Common myeloid progenitor, CD34-positive (primary cell): ENCODE measurements around the gene SOX12. TPM values are rescaled to one million over a fixed set of nuclear protein-coding genes. Genes with fewer than 3 reads are reported as not detected.
A peak's percentile ranks its signal among the peaks of the same experiment; 100 is the strongest.

Source experiments
- CTCF ChIA-PET: fragments of 350-600 bp; sonication (Branson Sonifier 250); formaldehyde crosslinking; loops from one replicate; lab custom pipeline; 2021; ENCODE audit warnings: antibody characterized with exemption; lab: Charles Lee
- POLR2A ChIA-PET: fragments of 350-600 bp; sonication (Branson Sonifier 250); formaldehyde crosslinking; loops from one replicate; lab custom pipeline; 2021; ENCODE audit warnings: antibody characterized with exemption; lab: Charles Lee
- DNase-seq, 3 donors: peaks; one replicate each; pipeline versions ENCODE4 v3.0.0 to v3.0.0-alpha.2; 2013
- H3K27ac ChIP-seq, 2 experiments: 1 replicate in 1 of 2; 2 replicates in 1 of 2; pipeline ENCODE4 v1.7.0; 2013; ENCODE audit warnings: inconsistent platforms in 2 of 2, low read length in 2 of 2, mild to moderate bottlenecking in 2 of 2, low read depth in 1 of 2, moderate library complexity in 1 of 2; ENCODE audit not compliant: severe bottlenecking in 2 of 2, insufficient read depth in 1 of 2, poor library complexity in 1 of 2
- H3K27me3 ChIP-seq, 5 experiments: replicated peaks in 2 of 5; 1 replicate in 3 of 5; 2 replicates in 2 of 5; pipeline versions ENCODE4 v1.6.1 to v1.7.0; 2013; ENCODE audit warnings: low read length in 4 of 5, mild to moderate bottlenecking in 2 of 5, moderate library complexity in 2 of 5, inconsistent platforms in 1 of 5; ENCODE audit not compliant: insufficient read depth in 5 of 5, control insufficient read depth in 4 of 5
- H3K36me3 ChIP-seq, 4 experiments: 1 replicate in 2 of 4; 2 replicates in 2 of 4; pipeline versions ENCODE4 v1.6.1 to v1.7.0; 2013; ENCODE audit warnings: low read length in 3 of 4, control low read depth in 1 of 4, mild to moderate bottlenecking in 1 of 4; ENCODE audit not compliant: control insufficient read depth in 4 of 4, insufficient read depth in 4 of 4
- H3K4me1 ChIP-seq, 4 experiments: 1 replicate in 3 of 4; 2 replicates in 1 of 4; pipeline versions ENCODE4 v1.6.1 to v1.7.1; 2013; ENCODE audit warnings: low read length in 3 of 4, mild to moderate bottlenecking in 3 of 4, control low read depth in 1 of 4, inconsistent platforms in 1 of 4, moderate library complexity in 1 of 4; ENCODE audit not compliant: control insufficient read depth in 4 of 4, insufficient read depth in 4 of 4; ENCODE audit errors: control extremely low read depth in 1 of 4
- H3K4me3 ChIP-seq, 7 experiments: 1 replicate in 4 of 7; 2 replicates in 3 of 7; pipeline versions ENCODE4 v1.5.1 to v1.7.0; 2013; ENCODE audit warnings: mild to moderate bottlenecking in 7 of 7, low read length in 6 of 7, moderate library complexity in 6 of 7, inconsistent platforms in 2 of 7, low read depth in 2 of 7, control low read depth in 1 of 7; ENCODE audit not compliant: insufficient read depth in 4 of 7, control insufficient read depth in 1 of 7; ENCODE audit errors: extremely low read depth in 1 of 7
- H3K9me3 ChIP-seq, 5 experiments: 1 replicate in 4 of 5; 2 replicates in 1 of 5; pipeline versions ENCODE4 v1.6.1 to v1.7.1; 2013; ENCODE audit warnings: low read length in 4 of 5, mild to moderate bottlenecking in 2 of 5, inconsistent platforms in 1 of 5, low read depth in 1 of 5, moderate library complexity in 1 of 5; ENCODE audit not compliant: control insufficient read depth in 4 of 5, insufficient read depth in 2 of 5; ENCODE audit errors: control extremely low read depth in 1 of 5
- WGBS: methylation state at CpG from one replicate; pipeline ENCODE4 v1.1.5; 2013; ENCODE audit not compliant: insufficient coverage; 5-methylcytosine and 5-hydroxymethylcytosine counted together
- polyA plus RNA-seq: library from polyadenylated mRNA; unstranded; fragments of 120-200 nt; gene quantifications from one replicate; pipeline ENCODE4 v1.2.1, GENCODE V29; 2013

Gene SOX12
- 14.6 TPM for polyA plus RNA-seq

DNA sequence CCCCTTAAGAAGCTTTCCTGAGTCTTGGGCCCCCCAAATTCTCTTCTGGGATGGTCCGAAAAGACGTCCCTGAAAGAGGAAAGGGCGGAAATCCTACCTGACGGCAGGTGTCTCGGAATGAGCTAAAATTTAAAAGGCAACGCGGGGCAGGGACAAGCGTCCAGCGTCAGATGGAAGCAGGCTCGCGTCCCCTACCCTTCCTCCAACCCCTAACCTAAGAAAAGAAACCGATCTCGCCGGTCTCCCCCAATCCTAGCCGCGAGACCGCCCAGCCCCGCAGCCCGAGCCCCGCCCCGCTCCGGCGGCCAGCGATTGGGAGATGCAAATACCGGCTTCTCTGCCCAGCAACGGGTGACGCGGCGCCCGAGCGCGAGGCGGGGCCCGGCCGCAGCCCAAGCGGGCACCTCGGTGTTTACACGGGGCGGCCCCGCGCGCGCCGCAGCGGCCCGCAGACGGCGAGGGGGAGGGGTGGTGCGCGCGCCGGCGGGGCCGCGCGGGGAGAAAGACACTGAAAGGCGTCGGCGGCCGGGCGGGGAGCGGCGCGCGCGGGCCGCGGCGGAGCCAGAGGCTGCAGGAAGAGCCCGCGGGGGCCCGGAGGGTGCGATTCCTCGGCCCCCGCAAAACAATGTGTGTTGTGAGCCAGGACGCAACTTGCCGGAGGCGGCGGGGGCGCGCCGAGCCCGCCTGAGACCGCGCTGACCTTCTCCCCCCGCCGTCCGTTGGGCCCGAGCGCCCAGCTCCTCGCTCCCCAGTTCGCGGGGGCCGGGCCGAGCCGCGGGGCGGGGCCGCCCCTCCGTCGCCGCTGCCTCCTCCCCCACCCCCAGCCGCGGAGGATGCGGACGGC is at the start of gene SOX12:
Gene SOX12 (plus strand): TSS at position 508 of the 844 bp plus-strand sequence. CDS start 373 bp downstream, outside the sequence.
- Histone ChIP-seq H3K4me1 (peaks cover 12 to 49% (median 45%) of the 10 kb centered on the region in 4 experiments), H3K27ac (peak within 1 kb of the TSS; percentile 68 to 84), H3K4me3 (peak within 1 kb of the TSS; percentile 81 to 94 (median 88)), H3K27me3 (no peaks in the 10 kb centered on the region), H3K9me3 (no peaks in the 10 kb centered on the region), H3K36me3 (peaks cover 0 to 20% (median 8%) of the 10 kb centered on the region in 4 experiments)
- ChIA-PET POLR2A (interaction anchor here (0.7 to 2.4 kb wide), 7 partner anchors 13 to 31 kb away, joined by 3 to 6 read pairs (median 4); partner anchors contain the start of gene ZCCHC3), CTCF (interaction anchor here (1.0 to 4.4 kb wide), 5 partner anchors 11 to 31 kb away, joined by 4 to 18 read pairs (median 6); no protein-coding TSS in a partner anchor)
- peak; percentile 94 to 97 (median 97) for DNase-seq
- 0% methylated on average over 58 of the region's 106 CpGs for WGBS

DNA sequence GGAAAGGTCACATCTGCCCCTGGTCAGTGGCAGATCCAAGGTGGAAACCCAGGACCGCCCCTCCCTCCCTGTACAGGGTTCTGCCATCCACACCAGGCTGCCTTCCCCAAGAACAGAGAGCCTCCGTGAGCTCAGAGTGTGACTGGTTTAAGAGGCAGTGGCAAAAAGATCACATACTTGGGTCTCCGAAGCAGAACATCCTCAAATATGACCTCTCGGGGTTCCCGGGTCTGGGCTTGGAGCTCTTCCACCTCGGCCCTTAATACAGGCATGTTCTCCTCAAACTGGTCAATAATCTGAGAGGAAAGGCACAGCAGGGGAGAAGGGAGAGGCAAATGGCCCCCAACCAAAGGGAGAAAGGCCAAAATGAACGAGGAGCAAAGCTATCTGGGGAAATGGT is 49.6 kb upstream of the SOX12 start:
- no peak for DNase-seq
- Histone ChIP-seq H3K9me3 (no peaks in the 10 kb centered on the region), H3K27ac (no peak overlapping the region), H3K4me3 (no peak overlapping the region), H3K4me1 (no peaks in the 10 kb centered on the region), H3K27me3 (no peaks in the 10 kb centered on the region), H3K36me3 (peaks cover 10 to 56% (median 43%) of the 10 kb centered on the region in 4 experiments)
- POLR2A ChIA-PET, result no interaction called here
- CTCF ChIA-PET, result no interaction called here
- WGBS, result 97% methylated on average over 6 of the region's 7 CpGs

DNA sequence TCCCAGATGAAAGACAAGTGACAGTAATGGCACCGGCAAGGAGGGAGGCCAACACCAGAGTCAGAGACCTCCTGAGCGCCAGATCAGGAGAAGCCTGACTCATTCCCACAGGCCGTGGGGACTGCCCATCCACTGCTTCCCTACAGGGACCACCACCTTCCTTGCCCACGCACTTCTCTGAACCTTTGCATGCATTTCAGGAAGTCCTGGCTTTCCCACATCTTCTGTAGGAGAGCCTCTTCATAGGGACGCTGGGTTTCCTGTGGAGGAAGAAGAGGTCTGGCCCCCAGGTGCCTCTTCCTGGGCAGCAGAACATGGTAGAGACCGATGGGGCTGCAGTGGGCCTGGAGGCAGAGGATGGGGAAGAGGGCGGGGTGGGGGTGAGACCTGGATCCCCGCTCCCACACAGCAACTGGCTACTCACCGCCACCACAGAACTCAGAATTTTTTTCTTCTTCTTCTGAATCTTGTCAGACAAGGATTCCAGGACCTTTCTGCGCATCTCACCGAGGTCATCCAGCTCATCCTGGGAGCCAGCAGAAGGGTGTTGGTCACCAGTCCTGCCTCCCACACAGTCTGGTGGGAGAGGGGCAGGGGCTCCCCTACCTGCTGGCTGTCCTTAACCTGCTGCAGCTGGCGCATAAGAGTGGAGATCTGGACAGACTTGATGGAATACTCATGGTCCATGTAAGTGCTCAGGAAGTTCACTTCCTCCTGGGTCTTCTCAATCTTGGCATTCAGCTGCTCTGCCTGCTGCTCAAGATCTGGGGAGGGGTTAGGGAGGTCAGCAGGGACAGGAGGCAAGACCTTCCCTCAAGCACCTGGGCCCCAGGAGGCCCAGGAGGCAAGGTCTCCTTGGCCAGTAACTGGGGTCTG is 48.5 kb upstream of the SOX12 start:
- Histone ChIP-seq H3K9me3 (no peaks in the 10 kb centered on the region), H3K4me1 (no peaks in the 10 kb centered on the region), H3K27ac (no peak overlapping the region), H3K4me3 (no peak overlapping the region), H3K36me3 (peaks cover 15 to 61% (median 46%) of the 10 kb centered on the region in 4 experiments), H3K27me3 (no peaks in the 10 kb centered on the region)
- ChIA-PET CTCF (interaction anchor here (2.0 kb wide), 1 partner anchor 53 kb away, joined by 8 read pairs; no protein-coding TSS in a partner anchor), POLR2A (no interaction called here)
- 90% methylated on average over 8 of the region's 12 CpGs for WGBS
- DNase-seq, result no peak

DNA sequence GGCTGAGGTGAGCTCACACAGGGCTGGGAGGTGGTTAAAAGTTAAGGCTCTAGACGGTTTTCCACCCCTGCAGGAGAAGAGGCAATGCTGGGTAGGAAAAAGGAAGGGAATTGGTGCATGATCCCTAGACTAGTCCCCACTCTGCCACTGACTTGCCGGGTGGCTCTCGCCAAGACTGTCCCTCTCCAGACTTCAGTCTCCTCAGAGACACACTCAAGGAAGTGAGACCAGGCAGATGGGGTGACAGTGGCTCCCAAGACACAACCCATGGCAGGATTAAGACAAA is 47.9 kb upstream of the SOX12 start:
- H3K9me3 ChIP-seq, result no peaks in the 10 kb centered on the region
- H3K27me3 ChIP-seq, result no peaks in the 10 kb centered on the region
- no peak for DNase-seq
- WGBS, result 50% methylated on average over 2 of the region's 3 CpGs
- H3K27ac ChIP-seq, result no peak overlapping the region
- ChIA-PET CTCF (interaction anchor here (1.2 to 2.0 kb wide), 3 partner anchors 9 to 53 kb away, joined by 4 to 8 read pairs (median 5); no protein-coding TSS in a partner anchor), POLR2A (no interaction called here)
- peaks cover 15 to 67% (median 51%) of the 10 kb centered on the region in 4 experiments for H3K36me3 ChIP-seq
- H3K4me1 ChIP-seq, result no peaks in the 10 kb centered on the region
- no peak overlapping the region for H3K4me3 ChIP-seq

GRCh38 chr20:278181-278580 is 47.2 kb upstream of the SOX12 start:
- no peaks in the 10 kb centered on the region for H3K9me3 ChIP-seq
- no peak overlapping the region for H3K4me3 ChIP-seq
- no peak for DNase-seq
- ChIA-PET CTCF (interaction anchor here (1.0 to 2.0 kb wide), 5 partner anchors 10 to 61 kb away, joined by 4 to 8 read pairs (median 4); no protein-coding TSS in a partner anchor), POLR2A (no interaction called here)
- H3K36me3 ChIP-seq, result peaks cover 16 to 66% (median 51%) of the 10 kb centered on the region in 4 experiments
- H3K27ac ChIP-seq, result no peak overlapping the region
- H3K27me3 ChIP-seq, result no peaks in the 10 kb centered on the region
- H3K4me1 ChIP-seq, result no peaks in the 10 kb centered on the region
- WGBS, result 100% methylated on average over 4 of the region's 5 CpGs

GRCh38 chr20:278607-279571 is 46.5 kb upstream of the SOX12 start:
- Histone ChIP-seq H3K4me3 (peak overlapping the region in 1 of 7 experiments; percentile 57), H3K4me1 (no peaks in the 10 kb centered on the region), H3K27me3 (no peaks in the 10 kb centered on the region), H3K27ac (no peak overlapping the region), H3K36me3 (peaks cover 21 to 69% (median 56%) of the 10 kb centered on the region in 4 experiments), H3K9me3 (no peaks in the 10 kb centered on the region)
- CTCF ChIA-PET, result interaction anchor here (1.0 to 2.0 kb wide), 5 partner anchors 10 to 61 kb away, joined by 4 to 8 read pairs (median 4); no protein-coding TSS in a partner anchor
- WGBS, result 97% methylated on average over 35 of the region's 88 CpGs
- POLR2A ChIA-PET, result no interaction called here
- peak in 1 of 3 donors; percentile 11 for DNase-seq
